HEK293 (cell line): Measurements from ENCODE around the gene FGF9.

Experiments
- CTCF ChIA-PET: fragments of 350-600 bp; formaldehyde crosslinking; extraction: SDS; loops from one replicate; lab custom pipeline; 2021; ENCODE audit warnings: antibody characterized with exemption; lab: Yijun Ruan, JAX
- POLR2A ChIA-PET: fragments of 300-600 bp; formaldehyde crosslinking; extraction: SDS; loops from one replicate; lab custom pipeline; 2020; ENCODE audit warnings: antibody characterized with exemption, inconsistent platforms; lab: Yijun Ruan, JAX
- H3K27ac ChIP-seq: fragments of 200-500 bp; sonication (Bioruptor generic); 2 replicates; pipeline ENCODE4 v1.5.1; 2014; ENCODE audit warnings: low read depth, low read length, control low read depth, inconsistent platforms; ENCODE audit errors: extremely low read depth
- H3K36me3 ChIP-seq, 2 experiments: fragments of 200-500 bp in 1 of 2; sonication (Bioruptor generic) in 1 of 2; 1 replicate in 1 of 2; 2 replicates in 1 of 2; pipeline ENCODE4 v1.5.1; 2014 to 2017; ENCODE audit warnings: inconsistent platforms in 2 of 2, low read length in 2 of 2; ENCODE audit not compliant: control insufficient read depth in 2 of 2, insufficient read depth in 1 of 2
- H3K4me1 ChIP-seq: fragments of 200-500 bp; sonication (Bioruptor generic); 2 replicates; pipeline ENCODE4 v1.5.1; 2014; ENCODE audit warnings: mild to moderate bottlenecking, low read length, inconsistent platforms; ENCODE audit not compliant: control insufficient read depth, insufficient read depth
- H3K4me3 ChIP-seq: 2 replicates; pipeline ENCODE4 v1.5.1; 2011; ENCODE audit warnings: low read depth, mild to moderate bottlenecking, control low read depth, low read length, moderate library complexity
- H3K9me3 ChIP-seq: fragments of 200-500 bp; sonication (Bioruptor generic); 2 replicates; pipeline ENCODE4 v1.5.1; 2014; ENCODE audit warnings: low read depth, low read length, inconsistent platforms; ENCODE audit not compliant: control insufficient read depth, insufficient read depth
- BCL11A ChIP-seq: fragments of 450-650 bp; formaldehyde crosslinking; IDR thresholded peaks from 2 replicates; pipeline ENCODE4 v1.5.1; 2016; ENCODE audit warnings: low read depth, missing biosample characterization, missing genetic modification characterization
- ELK4 ChIP-seq: IDR thresholded peaks from 2 replicates; pipeline ENCODE4 v1.6.1; 2011; ENCODE audit warnings: mild to moderate bottlenecking, low read depth, low read length, borderline replicate concordance
- SALL2 ChIP-seq: fragments of 450-650 bp; formaldehyde crosslinking; IDR thresholded peaks from 2 replicates; pipeline ENCODE4 v1.5.0; 2017; ENCODE audit warnings: missing biosample characterization, mild to moderate bottlenecking, missing genetic modification characterization, borderline replicate concordance
- ZBTB1 ChIP-seq: fragments of 450-650 bp; formaldehyde crosslinking; IDR thresholded peaks from 2 replicates; pipeline ENCODE4 v1.5.1; 2016; ENCODE audit warnings: missing biosample characterization, missing genetic modification characterization
- ZBTB10 ChIP-seq: fragments of 450-650 bp; formaldehyde crosslinking; IDR thresholded peaks from 2 replicates; pipeline ENCODE4 v1.5.1; 2016; ENCODE audit warnings: missing biosample characterization, missing genetic modification characterization
- ZBTB7A ChIP-seq: fragments of 450-650 bp; formaldehyde crosslinking; IDR thresholded peaks from 2 replicates; pipeline ENCODE4 v1.5.1; 2016; ENCODE audit warnings: low read depth, missing biosample characterization, missing genetic modification characterization
- ZNF112 ChIP-seq: fragments of 450-650 bp; formaldehyde crosslinking; IDR thresholded peaks from 2 replicates; pipeline ENCODE4 v1.5.0; 2017; ENCODE audit warnings: missing biosample characterization, missing genetic modification characterization
- ZNF132 ChIP-seq: fragments of 450-650 bp; formaldehyde crosslinking; IDR thresholded peaks from 2 replicates; pipeline ENCODE4 v1.5.1; 2017; ENCODE audit warnings: missing biosample characterization, missing genetic modification characterization, borderline replicate concordance
- ZNF211 ChIP-seq: fragments of 450-650 bp; formaldehyde crosslinking; IDR thresholded peaks from 2 replicates; pipeline ENCODE4 v1.5.1; 2016; ENCODE audit warnings: low read depth, missing biosample characterization, missing genetic modification characterization
- ZNF311 ChIP-seq: fragments of 450-650 bp; formaldehyde crosslinking; IDR thresholded peaks from 2 replicates; pipeline ENCODE4 v1.5.1; 2017; ENCODE audit warnings: missing biosample characterization, missing genetic modification characterization, borderline replicate concordance
- ZNF449 ChIP-seq: fragments of 450-650 bp; formaldehyde crosslinking; IDR thresholded peaks from 2 replicates; pipeline ENCODE4 v1.5.1; 2017; ENCODE audit warnings: missing biosample characterization, mild to moderate bottlenecking, missing genetic modification characterization, moderate library complexity
- ZNF548 ChIP-seq: fragments of 450-650 bp; formaldehyde crosslinking; IDR thresholded peaks from 2 replicates; pipeline ENCODE4 v1.5.1; 2016; ENCODE audit warnings: missing biosample characterization, missing genetic modification characterization
- ZNF624 ChIP-seq: fragments of 450-650 bp; formaldehyde crosslinking; IDR thresholded peaks from 2 replicates; pipeline ENCODE4 v1.5.1; 2017; ENCODE audit warnings: missing biosample characterization, missing genetic modification characterization
- ZNF704 ChIP-seq: fragments of 450-650 bp; formaldehyde crosslinking; IDR thresholded peaks from 2 replicates; pipeline ENCODE4 v1.5.1; 2016; ENCODE audit warnings: missing biosample characterization, missing genetic modification characterization
- ZSCAN4 ChIP-seq: fragments of 450-650 bp; formaldehyde crosslinking; IDR thresholded peaks from 2 replicates; pipeline ENCODE4 v1.5.1; 2017; ENCODE audit warnings: missing biosample characterization, missing genetic modification characterization
- TF ChIP-seq, protein P1 (sequence below): fragments of 450-650 bp; formaldehyde crosslinking; IDR thresholded peaks from 2 replicates; pipeline ENCODE4 v1.5.1; 2016; ENCODE audit warnings: missing biosample characterization, missing genetic modification characterization

The FGF9 gene

GRCh38 chr13:21752501-21752900, 81.6 kb downstream of the FGF9 start (continued):
- no peak for TF ChIP-seq ELK4
- no peak for TF ChIP-seq ZBTB10
- TF ChIP-seq ZNF112 (tag by site-specific recombination) = no peak
- no peak for TF ChIP-seq SALL2 (tag by site-specific recombination)
- no peak for TF ChIP-seq ZNF311
- TF ChIP-seq BCL11A (tag by site-specific recombination) = no peak

GRCh38 chr13:21753117-21753729, 82.3 kb downstream of the FGF9 start:
- no peak overlapping the region for H3K27ac ChIP-seq
- no peaks in the 10 kb centered on the region for H3K9me3 ChIP-seq
- H3K4me3 ChIP-seq = no peak overlapping the region
- no peaks in the 10 kb centered on the region for H3K4me1 ChIP-seq
- no peaks in the 10 kb centered on the region for H3K36me3 ChIP-seq
- ChIA-PET POLR2A (no interaction called here), CTCF (no interaction called here)
- no peak for TF ChIP-seq ZBTB1 (tag by site-specific recombination)
- TF ChIP-seq ZNF449 (tag by site-specific recombination) = no peak
- no peak for TF ChIP-seq ZNF704 (tag by site-specific recombination)
- TF ChIP-seq ZNF132 (tag by site-specific recombination) = no peak
- TF ChIP-seq ZNF211 (tag by site-specific recombination) = no peak
- no peak for TF ChIP-seq ZSCAN4 (tag by site-specific recombination)
- no peak for TF ChIP-seq ZBTB7A
- no peak for TF ChIP-seq ZNF548 (tag by site-specific recombination)
- TF ChIP-seq, protein P1, sequence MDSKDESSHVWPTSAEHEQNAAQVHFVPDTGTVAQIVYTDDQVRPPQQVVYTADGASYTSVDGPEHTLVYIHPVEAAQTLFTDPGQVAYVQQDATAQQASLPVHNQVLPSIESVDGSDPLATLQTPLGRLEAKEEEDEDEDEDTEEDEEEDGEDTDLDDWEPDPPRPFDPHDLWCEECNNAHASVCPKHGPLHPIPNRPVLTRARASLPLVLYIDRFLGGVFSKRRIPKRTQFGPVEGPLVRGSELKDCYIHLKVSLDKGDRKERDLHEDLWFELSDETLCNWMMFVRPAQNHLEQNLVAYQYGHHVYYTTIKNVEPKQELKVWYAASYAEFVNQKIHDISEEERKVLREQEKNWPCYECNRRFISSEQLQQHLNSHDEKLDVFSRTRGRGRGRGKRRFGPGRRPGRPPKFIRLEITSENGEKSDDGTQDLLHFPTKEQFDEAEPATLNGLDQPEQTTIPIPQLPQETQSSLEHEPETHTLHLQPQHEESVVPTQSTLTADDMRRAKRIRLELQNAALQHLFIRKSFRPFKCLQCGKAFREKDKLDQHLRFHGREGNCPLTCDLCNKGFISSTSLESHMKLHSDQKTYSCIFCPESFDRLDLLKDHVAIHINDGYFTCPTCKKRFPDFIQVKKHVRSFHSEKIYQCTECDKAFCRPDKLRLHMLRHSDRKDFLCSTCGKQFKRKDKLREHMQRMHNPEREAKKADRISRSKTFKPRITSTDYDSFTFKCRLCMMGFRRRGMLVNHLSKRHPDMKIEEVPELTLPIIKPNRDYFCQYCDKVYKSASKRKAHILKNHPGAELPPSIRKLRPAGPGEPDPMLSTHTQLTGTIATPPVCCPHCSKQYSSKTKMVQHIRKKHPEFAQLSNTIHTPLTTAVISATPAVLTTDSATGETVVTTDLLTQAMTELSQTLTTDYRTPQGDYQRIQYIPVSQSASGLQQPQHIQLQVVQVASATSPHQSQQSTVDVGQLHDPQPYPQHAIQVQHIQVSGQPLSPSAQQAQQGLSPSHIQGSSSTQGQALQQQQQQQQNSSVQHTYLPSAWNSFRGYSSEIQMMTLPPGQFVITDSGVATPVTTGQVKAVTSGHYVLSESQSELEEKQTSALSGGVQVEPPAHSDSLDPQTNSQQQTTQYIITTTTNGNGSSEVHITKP (tag by site-specific recombination) = no peak
- TF ChIP-seq BCL11A (tag by site-specific recombination) = no peak
- TF ChIP-seq ZNF624 = no peak
